Transverse colon (tissue), 4 donors: ENCODE measurements around the gene PRPF39. TPM values are rescaled to one million over a fixed set of nuclear protein-coding genes. Genes with fewer than 3 reads are reported as not detected.

Experiments
- DNase-seq: peaks from one replicate; pipeline ENCODE4 v3.0.0-alpha.2; 2019
- H3K27ac ChIP-seq, 4 donors: fragments of 200-600 bp; sonication (generic); 2 replicates each; pipeline ENCODE4 v1.5.1; 2016 to 2018; ENCODE audit warnings: inconsistent platforms in 4 of 4
- H3K27me3 ChIP-seq: fragments of 200-600 bp; sonication (generic); 2 replicates; pipeline ENCODE4 v1.5.1; 2017; ENCODE audit warnings: inconsistent platforms
- H3K36me3 ChIP-seq, 4 donors: fragments of 200-600 bp; sonication (generic); 2 replicates each; pipeline ENCODE4 v1.5.1; 2017 to 2019; ENCODE audit warnings: inconsistent platforms in 4 of 4
- H3K4me1 ChIP-seq, 4 donors: fragments of 200-600 bp; sonication (generic); 2 replicates each; pipeline ENCODE4 v1.5.1; 2017 to 2020; ENCODE audit warnings: inconsistent platforms in 4 of 4
- H3K4me3 ChIP-seq, 4 donors: fragments of 200-600 bp; sonication (generic); 1 replicate in 1 of 4; 2 replicates in 3 of 4; pipeline versions ENCODE4 v1.5.1 to v1.6.1; 2017 to 2019; ENCODE audit warnings: inconsistent platforms in 4 of 4
- H3K9me3 ChIP-seq, 2 donors: fragments of 200-600 bp; sonication (generic); 2 replicates each; pipeline ENCODE4 v1.5.1; 2017 to 2019; ENCODE audit warnings: inconsistent platforms in 2 of 2
- CTCF ChIP-seq, 5 experiments: fragments of 200-600 bp in 3 of 5; fragments of 450-650 bp in 2 of 5; sonication (generic) in 3 of 5; IDR thresholded peaks; 1 replicate in 2 of 5; 2 replicates in 3 of 5; pipeline ENCODE4 v1.5.1; 2016 to 2017; ENCODE audit warnings: antibody characterized with exemption in 5 of 5, inconsistent platforms in 3 of 5, mild to moderate bottlenecking in 2 of 5, moderate library complexity in 1 of 5
- EP300 ChIP-seq: sonication (generic); formaldehyde crosslinking; IDR thresholded peaks from one replicate; pipeline ENCODE4 v1.6.1; 2017; ENCODE audit warnings: antibody characterized with exemption, low read depth
- POLR2A ChIP-seq: fragments of 450-650 bp; IDR thresholded peaks from one replicate; pipeline ENCODE4 v1.6.1; 2016; ENCODE audit warnings: antibody characterized with exemption, mild to moderate bottlenecking, moderate library complexity
- POLR2AphosphoS5 ChIP-seq, 3 donors: sonication (generic); formaldehyde crosslinking; IDR thresholded peaks; one replicate each; pipeline ENCODE4 v1.6.1; 2016; ENCODE audit warnings: antibody characterized with exemption in 3 of 3
- WGBS, 2 donors: methylation state at CpG; one replicate each; pipeline ENCODE4 v1.1.5; 2018; ENCODE audit warnings: low coverage in 1 of 2; 5-methylcytosine and 5-hydroxymethylcytosine counted together
- in situ Hi-C, 4 donors: fragments of 200-750 bp; cut with MboI; loops; one replicate each; pipeline versions ENCODE4 v1.15.0 to v1.15.1; 2017; ENCODE audit warnings: low sequenced_read_pairs in 3 of 4, low pct_ligation_motif_present in 1 of 4, low pct_unique_long_range_greater_than_20kb in 1 of 4
- intact Hi-C: fragments of 100-400 bp; cut with DNase I; formaldehyde crosslinking; loops from one replicate; pipeline ENCODE4 v1.15.1; 2023; ENCODE audit warnings: low total_unique reads
- total RNA-seq, 4 donors: library from RNA; depleted of rRNA; stranded (reverse); fragments of >200 nt; gene quantifications; one replicate each; pipeline ENCODE4 v1.1.0, GENCODE V29; 2016

The PRPF39 gene
- 100 to 1,000 TPM in 1 of 4 donors, 10 to 100 TPM in 3; 13.5 to 239 (median 37.9) TPM for total RNA-seq

- Histone ChIP-seq H3K9me3 (no peaks in the 10 kb centered on the region), H3K27me3 (no peaks in the 10 kb centered on the region), H3K4me1 (peaks cover 11 to 54% (median 42%) of the 10 kb centered on the region in 4 donors), H3K36me3 (no peaks in the 10 kb centered on the region), H3K27ac (peak within 1 kb of the TSS; percentile 88 to 94 (median 90)), H3K4me3 (peak within 1 kb of the TSS; percentile 57 to 72 (median 62))
- intact Hi-C loops = no loop called here
- DNase-seq = peak; percentile 96
- in situ Hi-C loops = no loop called here
- TF ChIP-seq POLR2AphosphoS5 (IDR thresholded peaks at IDR 0.05) = peak; percentile 97 to 98 (median 98)
- TF ChIP-seq EP300 = no peak
- TF ChIP-seq CTCF (IDR thresholded peaks at IDR 0.05) = no peak
- peak; percentile 88 for TF ChIP-seq POLR2A
- WGBS, 2 donors = 0 to 1% methylated on average over 6 to 24 of the region's 49 CpGs
These were observed at the start of gene PRPF39 for GRCh38 chr14:45083976-45084722. PRPF39 (plus strand) TSS chr14:45084116; CDS start chr14:45095240, 11,124 bp downstream.

- TF ChIP-seq POLR2AphosphoS5 (IDR thresholded peaks at IDR 0.05) (no peak), EP300 (no peak), CTCF (IDR thresholded peaks at IDR 0.05) (no peak), POLR2A (no peak)
- Histone ChIP-seq H3K4me3 (no peak overlapping the region), H3K9me3 (no peaks in the 10 kb centered on the region), H3K4me1 (no peaks in the 10 kb centered on the region), H3K27ac (no peak overlapping the region), H3K27me3 (no peaks in the 10 kb centered on the region), H3K36me3 (peaks cover 0 to 19% (median 0%) of the 10 kb centered on the region in 4 donors)
- no peak for DNase-seq
- intact Hi-C loops (no loop called here), in situ Hi-C loops (no loop called here)
These were observed 49.2 kb upstream of the PRPF39 start for GRCh38 chr14:45034730-45035129.

GRCh38 chr14:45038256-45038655 is 45.7 kb upstream of the PRPF39 start:
- Histone ChIP-seq H3K4me3 (no peak overlapping the region), H3K27me3 (no peaks in the 10 kb centered on the region), H3K36me3 (peaks cover 0 to 17% (median 3%) of the 10 kb centered on the region in 4 donors), H3K4me1 (no peaks in the 10 kb centered on the region), H3K27ac (no peak overlapping the region), H3K9me3 (no peaks in the 10 kb centered on the region)
- in situ Hi-C loops = no loop called here
- intact Hi-C loops = no loop called here
- no peak for TF ChIP-seq EP300
- TF ChIP-seq CTCF (IDR thresholded peaks at IDR 0.05) = no peak
- TF ChIP-seq POLR2AphosphoS5 (IDR thresholded peaks at IDR 0.05) = no peak
- TF ChIP-seq POLR2A = no peak
- DNase-seq = no peak
- WGBS, 2 donors = 100% methylated on average over 5 of the region's 5 CpGs; no CpG with 5 or more reads in 1 of the 2 donors

GRCh38 chr14:45038865-45039264 is 45.1 kb upstream of the PRPF39 start:
- intact Hi-C loops = no loop called here
- H3K36me3 ChIP-seq = peaks cover 0 to 17% (median 3%) of the 10 kb centered on the region in 4 donors

More at GRCh38 chr14:45038865-45039264, 45.1 kb upstream of the PRPF39 start:
- Histone ChIP-seq H3K4me1 (no peaks in the 10 kb centered on the region), H3K27ac (no peak overlapping the region), H3K27me3 (no peaks in the 10 kb centered on the region), H3K4me3 (no peak overlapping the region), H3K9me3 (no peaks in the 10 kb centered on the region)
- no peak for DNase-seq
- 94% methylated on average over 5 of the region's 5 CpGs; no CpG with 5 or more reads in 1 of the 2 donors for WGBS, 2 donors
- in situ Hi-C loops = no loop called here
- no peak for TF ChIP-seq POLR2A
- no peak for TF ChIP-seq EP300
- no peak for TF ChIP-seq POLR2AphosphoS5 (IDR thresholded peaks at IDR 0.05)
- TF ChIP-seq CTCF (IDR thresholded peaks at IDR 0.05) = no peak
